Amniotic stem cell (primary cell): ENCODE measurements around the gene HAUS6.
"Not testable (repeated sequence)": the region's sequence is repeated elsewhere in the genome, so short reads cannot be mapped to it uniquely, and the experiment has no call there.

Experiments
- DNase-seq: peaks from one replicate; lab custom pipeline; 2025; lab: John Stamatoyannopoulos, UW

Gene HAUS6

DNA sequence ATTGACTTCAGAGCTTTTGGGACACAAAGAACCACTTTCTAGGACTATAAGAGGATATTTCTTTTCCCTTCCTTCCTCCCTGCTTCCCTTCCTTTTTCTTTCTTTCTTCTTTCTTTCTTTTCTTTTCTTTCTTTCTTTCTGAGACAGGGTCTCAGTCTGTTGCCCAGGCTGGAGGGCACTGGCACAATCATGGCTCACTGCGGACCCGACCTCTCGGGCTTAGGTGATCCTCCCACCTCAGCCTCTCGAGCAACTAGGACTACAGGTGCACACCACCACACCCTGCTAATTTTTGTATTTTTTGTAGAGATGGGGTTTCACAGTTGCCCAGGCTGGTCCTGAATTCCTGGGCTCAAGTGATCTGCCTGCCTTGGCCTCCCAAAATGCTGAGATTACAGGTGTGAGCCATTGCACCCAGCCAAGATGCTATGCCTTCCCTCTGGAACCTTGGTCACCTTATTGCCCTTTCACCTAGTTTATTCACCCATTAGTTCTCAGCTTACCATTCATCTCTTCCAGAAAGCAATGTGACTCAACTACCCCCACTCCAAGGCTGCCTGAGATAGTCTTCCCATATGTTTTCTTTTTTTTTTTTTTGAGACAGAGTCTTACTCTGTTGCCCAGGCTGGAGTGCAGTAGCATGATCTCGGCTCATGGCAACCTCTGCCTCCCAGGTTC is 14.5 kb upstream of the HAUS6 start:
- DNase-seq, result no peak

DNA sequence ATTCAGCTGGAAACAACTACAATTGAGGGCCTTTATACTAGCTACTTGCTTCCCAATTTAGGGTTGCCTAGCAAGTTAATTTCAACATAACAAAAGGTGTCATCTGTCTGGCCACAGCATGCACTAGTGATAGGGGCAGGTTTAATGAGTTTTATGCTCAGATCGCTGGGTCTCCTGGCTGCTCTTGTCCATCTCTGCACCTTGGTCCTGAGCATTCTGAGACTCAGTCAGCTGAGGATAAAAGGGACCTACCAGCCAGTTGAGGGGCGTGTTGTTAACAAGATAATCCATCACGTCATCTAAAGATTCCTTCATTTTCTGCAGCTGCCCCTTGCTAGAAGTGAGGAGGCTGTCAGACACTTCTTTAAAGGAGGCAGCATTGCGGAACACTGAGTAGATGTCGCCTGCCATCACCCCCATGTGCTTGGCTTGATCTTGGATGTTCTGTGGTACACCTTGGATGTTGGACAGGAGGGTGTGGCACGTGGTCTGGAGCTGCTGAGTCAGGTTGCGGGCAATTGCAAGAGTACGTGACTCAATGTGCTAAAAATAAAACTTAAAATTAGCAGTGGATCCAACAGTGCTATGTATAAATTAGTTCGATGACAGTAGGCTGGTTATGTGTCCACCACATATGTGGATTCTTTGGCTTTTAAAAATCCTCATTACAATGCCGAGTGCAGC is 13.5 kb upstream of the HAUS6 start:
- DNase-seq, result no peak

DNA sequence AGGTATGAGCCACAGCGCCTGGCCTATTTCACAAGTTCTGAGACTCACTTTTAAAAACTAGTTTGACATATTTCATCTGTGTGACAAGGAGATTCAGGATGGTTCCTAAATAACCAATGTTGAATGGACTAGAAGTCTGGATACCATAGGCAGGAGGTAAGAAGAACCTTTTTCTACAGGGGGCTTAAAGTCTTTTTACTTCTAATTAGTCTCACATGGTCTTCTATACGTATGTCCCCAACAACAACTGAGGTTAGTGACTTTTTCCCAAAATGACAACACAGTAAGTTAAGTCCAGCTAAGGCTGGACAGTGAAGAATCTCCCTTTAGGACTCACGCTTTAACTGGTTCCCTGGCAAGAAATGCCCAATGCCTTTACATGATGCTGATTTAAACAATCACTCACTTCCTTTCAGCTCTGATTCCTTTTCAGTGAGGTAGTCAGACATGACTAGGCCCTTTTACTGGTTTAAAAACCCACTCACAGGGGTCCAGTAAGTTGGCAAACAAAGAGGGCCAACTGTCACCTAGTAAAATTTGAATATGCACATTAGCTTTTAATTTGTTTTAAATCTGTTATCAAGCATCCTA is 12.1 kb upstream of the HAUS6 start:
- DNase-seq, result no peak

DNA sequence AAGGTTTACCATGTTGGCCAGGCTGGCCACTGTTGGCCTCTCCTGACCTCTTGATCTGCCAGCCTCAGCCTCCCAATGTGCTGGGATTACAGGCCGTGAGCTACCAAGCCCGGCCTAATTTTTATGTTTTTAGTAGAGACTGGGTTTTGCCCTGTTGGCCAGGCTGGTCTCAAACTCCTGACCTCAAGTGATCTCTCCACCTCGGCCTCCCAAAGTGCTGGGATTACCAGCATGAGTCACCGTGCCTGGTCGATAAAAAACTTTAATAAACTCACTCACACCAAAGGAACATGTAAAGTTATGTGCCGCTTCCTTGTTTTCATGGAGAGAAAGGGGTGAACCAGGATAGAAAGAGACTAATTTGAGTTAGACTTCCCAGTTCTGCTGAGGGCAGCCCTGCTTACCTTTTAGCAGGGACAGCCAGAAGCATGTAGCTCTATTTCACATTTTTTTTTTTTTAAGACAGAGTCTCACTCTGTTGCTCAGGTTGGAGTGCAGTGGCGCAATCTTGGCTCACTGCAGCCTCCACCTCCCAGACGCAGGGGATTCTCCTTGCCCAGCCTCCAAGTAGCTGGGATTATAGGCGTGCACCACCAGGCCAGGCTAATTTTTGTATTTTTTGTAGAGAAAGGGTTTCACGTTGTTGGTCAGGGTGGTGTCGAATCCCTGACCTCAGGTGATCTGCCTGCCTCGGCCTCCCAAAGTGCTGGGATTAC is 11.4 kb upstream of the HAUS6 start:
- DNase-seq, result no peak

DNA sequence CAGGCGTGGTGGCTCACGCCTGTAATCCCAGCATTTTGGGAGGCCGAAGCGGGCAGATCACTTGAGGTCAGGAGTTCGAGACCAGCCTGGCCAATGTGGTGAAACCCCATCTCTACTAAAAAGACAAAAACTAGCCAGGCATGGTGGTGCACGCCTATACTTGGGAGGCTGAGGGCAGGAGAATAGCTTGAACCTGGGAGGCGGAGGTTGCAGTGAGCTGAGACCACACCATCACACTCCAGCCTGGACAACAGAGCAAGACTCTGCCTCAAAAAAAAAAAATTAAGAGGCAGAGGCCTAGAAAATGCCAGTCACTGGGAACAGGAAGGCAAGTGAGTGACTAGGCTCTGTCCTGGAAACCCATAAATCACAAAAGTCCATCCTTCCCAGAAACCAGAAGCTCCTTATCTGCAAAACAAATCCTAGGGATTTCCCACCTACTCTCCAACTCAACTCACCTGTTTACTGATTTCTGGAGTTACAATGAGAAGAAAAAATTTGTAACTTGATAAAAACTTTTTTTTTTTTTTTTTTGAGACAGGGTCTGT is 10.4 kb upstream of the HAUS6 start:
- not testable (repeated sequence) for DNase-seq

DNA sequence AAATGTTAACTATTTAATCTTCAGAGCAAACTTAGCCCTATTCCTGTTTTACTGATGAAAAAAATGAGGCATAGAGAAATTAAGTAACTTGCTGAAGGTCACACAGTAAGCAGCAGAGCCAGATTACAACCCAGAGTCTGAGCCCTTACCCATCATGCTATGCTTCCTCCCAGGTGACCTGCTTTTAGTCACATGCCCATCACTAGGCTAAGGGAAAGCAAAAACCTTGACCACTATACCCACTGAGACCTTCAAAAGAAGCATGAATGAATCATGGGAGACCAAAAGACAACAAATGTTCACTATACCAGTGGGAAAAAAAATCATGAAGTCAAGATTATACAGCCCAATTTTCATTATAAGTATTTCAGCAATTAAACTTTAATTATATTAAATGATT is 5.3 kb upstream of the HAUS6 start:
- DNase-seq, result no peak

DNA sequence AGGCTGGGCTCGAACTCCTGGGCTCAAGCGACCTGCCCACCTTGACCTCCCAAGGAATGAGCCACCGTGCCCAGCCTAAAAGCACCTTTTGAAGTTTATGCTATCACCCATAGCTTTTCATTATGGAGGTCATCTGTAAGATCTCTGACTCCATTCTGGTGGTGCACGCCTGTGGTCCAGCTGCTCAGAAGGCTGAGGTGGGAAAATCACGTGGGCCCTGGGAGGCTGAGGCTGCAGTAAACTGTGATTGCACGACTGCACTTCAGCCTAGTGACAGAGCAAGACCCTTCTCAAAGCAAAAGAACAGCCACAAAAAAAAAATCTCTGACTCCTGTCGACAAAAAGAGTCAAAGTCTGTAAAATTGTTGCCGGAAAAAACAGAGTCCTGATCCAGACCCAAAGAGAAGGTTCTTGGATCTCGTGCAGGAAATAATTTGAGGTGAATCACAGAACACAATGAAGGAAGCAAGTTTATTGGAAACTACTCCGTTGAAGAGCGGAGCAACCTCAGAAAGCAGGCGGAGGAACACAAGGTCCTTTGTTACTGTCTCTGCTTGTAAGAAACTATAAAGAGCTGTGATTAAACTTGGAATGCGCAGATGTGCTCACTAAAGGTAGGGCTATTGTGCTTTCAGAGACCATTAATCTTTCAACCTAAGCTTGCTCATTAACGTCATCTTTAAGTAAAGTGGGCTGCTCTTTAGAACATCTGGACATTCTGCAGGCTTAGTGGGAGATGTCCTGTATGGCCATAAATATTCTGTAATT is 2.0 kb upstream of the HAUS6 start:
- DNase-seq, result no peak

DNA sequence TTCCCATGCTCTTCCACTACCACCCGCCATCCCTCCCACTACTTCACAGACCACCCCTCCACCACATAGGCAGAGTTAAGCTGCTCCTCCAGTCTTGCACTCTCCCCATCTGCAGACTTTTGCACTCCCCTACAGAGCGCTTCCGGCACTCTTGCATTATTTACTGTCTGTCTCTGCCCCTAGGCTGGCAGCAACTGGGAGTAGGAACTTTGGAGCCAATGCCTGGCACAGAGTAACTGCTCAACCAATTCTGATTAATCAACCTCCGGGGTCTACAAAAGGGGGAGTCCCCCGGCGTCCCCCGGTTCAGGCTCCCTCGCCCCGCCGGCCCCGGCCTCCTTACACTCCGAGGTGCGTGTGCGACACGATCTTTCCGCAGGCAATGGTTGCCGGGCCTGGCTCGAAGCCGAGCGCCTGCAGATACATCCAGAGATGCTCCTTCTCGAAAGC is 498 bp downstream of the HAUS6 start:
- no peak for DNase-seq

DNA sequence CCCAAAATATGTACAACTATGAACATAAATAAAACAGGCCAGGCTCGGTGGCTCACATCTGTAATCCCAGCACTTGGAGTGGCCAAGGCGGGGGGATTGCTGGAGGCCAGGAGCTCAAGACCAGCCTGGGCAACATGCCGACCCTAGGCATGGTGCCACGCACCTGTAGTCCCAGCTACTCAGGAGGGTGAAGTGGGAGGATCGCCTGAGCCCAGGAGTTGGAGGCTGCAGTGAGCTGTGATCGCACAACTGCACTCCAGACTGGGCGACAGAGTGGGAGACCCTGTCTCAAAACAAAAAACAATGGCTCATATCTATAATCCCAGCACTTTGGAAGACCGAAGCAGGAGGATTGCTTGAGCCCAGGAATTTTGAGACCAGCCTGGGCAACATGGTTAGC is 1.5 kb downstream of the HAUS6 start:
- DNase-seq, result no peak

DNA sequence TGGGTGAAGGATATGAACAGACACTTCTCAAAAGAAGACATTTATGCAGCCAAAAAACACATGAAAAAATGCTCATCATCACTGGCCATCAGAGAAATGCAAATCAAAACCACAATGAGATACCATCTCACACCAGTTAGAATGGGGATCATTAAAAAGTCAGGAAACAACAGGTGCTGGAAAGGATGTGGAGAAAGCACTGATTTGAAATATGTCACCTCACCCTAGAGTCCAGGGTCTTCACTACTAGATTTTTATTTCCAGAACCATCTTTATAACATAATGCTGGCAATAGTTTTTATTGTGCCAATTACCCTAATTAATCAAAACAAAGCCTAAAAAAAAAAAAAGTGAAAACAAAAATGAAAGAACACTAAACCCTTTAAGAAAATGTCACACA is 5.3 kb downstream of the HAUS6 start:
- not testable (repeated sequence) for DNase-seq

DNA sequence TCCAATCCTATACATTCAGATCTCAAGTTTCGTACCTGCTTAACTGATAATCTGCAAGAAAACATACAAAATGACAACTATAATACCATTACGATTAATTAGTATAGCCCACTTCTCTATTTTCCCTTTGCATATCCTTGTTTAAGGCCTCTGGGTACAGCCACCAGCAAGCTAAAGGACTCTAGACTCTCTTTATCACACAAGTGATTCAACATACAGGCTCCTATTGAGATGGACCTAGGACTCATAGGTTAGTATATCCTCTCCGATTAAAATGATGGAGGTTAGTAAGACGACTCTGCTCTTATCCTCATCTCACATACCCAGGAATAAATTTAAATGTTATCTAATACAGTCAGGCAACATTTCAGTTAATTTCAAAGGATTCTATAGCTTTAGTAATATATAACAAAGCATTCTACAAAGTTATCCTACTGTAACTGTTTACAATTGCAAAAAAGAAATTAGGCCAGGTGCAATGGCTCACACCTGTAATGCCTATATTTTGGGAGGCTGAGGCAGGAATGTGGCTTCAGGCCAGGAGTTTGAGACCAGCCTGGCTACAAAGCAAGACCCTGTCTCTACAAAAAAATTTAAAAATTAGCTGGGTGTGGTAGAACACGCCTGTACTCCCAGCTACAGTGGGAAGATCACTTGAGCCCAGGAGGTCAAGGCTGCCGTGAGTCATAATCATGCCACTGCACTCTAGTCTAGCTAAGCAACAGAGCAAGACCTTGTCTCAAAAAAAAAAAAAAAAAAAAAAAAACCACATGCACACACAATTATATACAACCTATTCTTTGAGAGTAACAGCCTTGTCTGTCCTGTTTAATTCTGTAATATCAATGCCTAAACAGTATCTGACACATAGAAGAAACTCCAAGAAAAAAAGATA is 15.4 kb downstream of the HAUS6 start:
- DNase-seq, result no peak

DNA sequence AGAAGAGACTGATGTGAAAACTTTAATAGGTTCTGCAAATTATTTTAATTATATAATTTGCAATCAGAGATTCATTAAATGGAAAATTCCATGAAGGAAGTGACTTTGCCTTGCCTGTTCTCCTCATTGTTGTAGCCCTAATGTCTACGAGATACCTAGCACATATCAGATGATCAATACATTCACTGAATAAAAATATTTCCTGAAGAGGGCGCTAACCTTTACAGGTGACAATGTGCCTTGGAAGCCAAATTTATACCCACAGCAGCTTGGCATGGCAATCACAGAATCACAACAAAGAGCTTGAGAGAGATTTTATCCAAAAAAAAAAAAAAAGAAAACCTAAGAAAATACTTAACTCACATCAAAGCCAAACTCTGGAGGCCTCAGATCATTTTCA is 17.4 kb downstream of the HAUS6 start:
- DNase-seq, result peak; percentile 3

DNA sequence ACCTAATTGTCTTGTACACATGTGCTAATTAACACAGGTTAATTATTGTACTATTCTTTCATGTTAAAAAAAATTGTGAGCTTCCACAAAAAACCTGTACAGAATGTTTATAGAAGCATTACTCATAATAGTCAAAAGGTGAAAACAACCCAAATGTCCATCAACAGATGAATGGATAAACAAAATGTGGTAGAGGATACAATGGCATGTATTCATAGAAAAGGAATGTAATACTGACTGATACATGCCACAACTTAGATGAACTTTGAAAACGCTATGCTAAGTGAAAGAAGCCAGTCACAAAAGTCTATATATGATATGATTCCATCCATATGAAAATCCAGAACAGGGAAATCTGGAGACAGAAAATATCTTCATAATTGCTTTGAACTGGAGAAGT is 27.9 kb downstream of the HAUS6 start:
- DNase-seq, result no peak

DNA sequence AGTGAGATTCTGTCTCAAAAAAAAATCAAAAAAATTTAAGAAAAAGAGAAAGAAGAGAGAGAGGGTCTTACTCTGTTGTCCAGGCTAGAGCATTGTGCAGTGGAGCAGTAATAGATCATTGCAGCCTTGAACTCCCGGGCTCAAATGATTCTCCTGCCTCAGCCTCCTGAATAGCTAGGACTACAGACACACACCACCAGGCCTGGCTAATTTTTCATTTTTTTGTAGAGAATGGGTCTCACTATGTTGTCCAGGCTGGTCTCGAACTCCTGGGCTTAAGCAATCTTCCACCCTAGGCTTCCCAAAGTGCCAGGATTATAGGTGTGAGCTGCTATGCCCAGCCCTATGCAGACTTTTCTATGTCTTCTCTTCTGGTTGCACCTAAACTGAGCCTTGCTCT is 28.5 kb downstream of the HAUS6 start:
- no peak for DNase-seq

DNA sequence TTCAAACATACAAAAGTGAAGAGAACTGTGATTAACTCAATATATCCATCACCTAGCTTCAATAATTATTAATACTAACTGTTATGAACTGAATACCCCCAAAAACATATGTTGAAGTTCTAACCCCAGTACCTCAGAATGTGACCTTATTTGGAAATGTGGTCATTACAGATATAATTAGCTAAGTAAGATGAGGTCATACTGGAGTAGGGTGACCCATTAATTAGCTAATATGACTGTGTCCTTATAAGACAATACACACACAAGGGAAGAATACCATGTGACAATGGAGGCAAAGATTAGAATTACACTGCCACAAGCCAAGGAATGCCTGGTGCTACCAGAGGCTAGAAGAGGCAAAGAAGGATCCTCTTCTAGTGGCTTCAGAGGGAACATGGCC is 45.7 kb downstream of the HAUS6 start:
- DNase-seq, result no peak

DNA sequence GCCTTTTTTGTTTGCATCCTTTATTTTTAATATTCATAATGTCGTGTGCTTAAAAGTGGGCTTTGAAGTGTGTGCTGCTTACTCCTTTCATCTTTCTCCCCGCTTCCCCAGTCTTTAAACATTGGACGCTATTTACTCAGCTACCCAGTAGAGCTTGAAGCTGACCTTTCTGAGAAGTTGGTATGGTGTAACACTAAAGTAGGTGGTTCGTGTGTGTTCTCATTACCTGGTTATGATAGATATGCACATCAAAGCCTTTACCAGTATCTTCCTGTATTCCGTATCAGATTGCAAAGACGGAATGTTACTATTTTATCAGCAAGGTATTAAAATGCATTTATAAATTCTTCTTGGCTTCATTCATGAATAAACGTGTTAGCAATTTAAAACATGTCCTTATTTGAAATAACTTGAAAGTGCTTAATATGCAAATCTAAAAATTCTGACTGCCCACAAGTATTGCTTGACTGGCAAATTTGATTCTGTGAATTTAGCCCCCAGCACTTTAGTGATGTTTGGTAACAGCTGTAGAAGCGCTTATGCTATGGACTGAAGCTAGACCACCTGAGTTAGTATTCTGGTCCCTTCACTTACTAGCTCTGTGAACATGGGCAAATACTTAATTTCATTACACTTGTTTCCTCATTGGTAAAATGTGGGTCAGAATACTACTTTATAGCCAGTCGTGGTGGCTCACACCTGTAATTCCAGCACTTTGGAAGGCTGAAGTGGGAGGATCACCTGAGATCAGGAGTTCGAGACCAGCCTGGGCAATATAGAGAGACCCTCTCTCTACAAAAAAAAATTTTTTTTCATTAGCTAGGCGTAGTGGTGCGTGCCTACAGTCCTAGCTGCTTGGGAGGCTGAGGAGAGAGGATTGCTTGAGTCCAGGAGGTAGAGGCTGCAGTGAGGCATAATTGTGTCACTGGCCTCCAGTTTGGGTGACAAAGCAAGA is 51.8 kb downstream of the HAUS6 start:
- DNase-seq, result no peak

DNA sequence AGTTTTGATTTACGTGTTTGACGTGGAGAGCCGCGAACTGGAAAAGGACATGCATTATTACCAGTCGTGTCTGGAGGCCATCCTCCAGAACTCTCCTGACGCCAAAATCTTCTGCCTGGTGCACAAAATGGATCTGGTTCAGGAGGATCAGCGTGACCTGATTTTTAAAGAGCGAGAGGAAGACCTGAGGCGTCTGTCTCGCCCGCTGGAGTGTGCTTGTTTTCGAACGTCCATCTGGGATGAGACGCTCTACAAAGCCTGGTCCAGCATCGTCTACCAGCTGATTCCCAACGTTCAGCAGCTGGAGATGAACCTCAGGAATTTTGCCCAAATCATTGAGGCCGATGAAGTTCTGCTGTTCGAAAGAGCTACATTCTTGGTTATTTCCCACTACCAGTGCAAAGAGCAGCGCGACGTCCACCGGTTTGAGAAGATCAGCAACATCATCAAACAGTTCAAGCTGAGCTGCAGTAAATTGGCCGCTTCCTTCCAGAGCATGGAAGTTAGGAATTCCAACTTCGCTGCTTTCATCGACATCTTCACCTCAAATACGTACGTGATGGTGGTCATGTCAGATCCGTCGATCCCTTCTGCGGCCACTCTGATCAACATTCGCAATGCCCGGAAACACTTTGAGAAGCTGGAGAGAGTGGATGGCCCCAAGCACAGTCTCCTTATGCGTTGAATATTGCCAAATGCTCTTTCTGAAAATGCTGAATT is 52.6 kb downstream of the HAUS6 start:
- no peak for DNase-seq

DNA sequence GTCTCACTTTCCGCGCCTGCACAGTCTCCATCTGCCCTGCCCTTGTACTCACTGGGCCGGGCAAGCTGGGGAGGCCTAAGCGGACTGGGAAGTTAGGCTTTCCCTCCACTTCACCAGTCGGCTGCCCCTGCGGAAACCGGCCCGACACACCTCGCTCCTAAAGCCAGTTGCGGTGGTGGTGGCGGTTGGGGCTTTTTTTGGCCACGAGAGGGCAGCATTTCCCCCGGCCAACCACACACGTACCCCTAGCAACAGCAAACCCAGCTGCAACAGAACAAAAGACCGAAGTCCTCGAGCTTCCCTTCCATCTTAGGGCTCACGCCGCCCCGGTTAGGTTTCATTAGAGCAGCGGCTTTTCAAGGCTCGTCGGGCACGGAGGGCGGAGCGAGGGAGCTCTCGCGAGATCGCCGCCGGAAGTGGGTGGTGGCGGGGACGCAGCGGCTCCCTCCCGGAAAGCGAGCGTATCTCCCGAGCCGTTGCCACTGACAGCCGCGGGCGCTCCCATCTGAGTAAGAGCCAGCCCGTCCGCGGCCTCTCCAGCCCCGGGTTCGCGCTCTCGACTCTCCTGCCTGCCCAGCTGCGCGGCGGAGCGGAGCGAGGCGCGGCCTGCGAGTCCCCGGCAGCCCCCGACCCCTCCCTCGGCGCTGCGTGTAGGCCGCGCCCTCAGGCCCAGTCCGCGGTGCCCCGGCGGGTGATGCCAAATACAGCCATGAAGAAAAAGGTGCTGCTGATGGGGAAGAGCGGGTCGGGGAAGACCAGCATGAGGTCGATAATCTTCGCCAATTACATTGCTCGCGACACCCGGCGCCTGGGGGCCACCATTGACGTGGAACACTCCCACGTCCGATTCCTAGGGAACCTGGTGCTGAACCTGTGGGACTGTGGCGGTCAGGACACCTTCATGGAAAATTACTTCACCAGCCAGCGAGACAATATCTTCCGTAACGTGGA is 53.5 kb downstream of the HAUS6 start, which contains the start of gene RRAGA:
TSS of gene RRAGA (plus strand) at position 462 of the 951 bp plus-strand sequence. CDS start at position 695, 233 bp downstream.
- DNase-seq, result peak; percentile 83
